BE2C (cell line): ENCODE data around the gene FAM83F.

ENCODE experiments used
- DNase-seq: peaks from one replicate; pipeline ENCODE4 v3.0.0-alpha.2; 2020
- H3K27me3 ChIP-seq: fragments of 250-450 bp; sonication (Bioruptor Pico); 2 replicates; pipeline ENCODE4 v1.5.1; 2020; ENCODE audit warnings: mild to moderate bottlenecking
- H3K36me3 ChIP-seq: fragments of 250-450 bp; sonication (Bioruptor Pico); 2 replicates; pipeline ENCODE4 v1.5.1; 2020; ENCODE audit warnings: mild to moderate bottlenecking
- H3K4me1 ChIP-seq: fragments of 250-450 bp; sonication (Bioruptor Pico); 2 replicates; pipeline ENCODE4 v1.5.1; 2020
- H3K4me3 ChIP-seq: 2 replicates; pipeline ENCODE4 v1.5.1; 2011; ENCODE audit warnings: low read depth, low read length
- H3K9me3 ChIP-seq: fragments of 250-450 bp; sonication (Bioruptor Pico); 2 replicates; pipeline ENCODE4 v1.5.1; 2020
- TF ChIP-seq, protein P1 (sequence below): IDR thresholded peaks from 2 replicates; pipeline ENCODE4 v1.5.1; 2012; ENCODE audit warnings: mild to moderate bottlenecking, low read depth, low read length

Gene FAM83F

DNA sequence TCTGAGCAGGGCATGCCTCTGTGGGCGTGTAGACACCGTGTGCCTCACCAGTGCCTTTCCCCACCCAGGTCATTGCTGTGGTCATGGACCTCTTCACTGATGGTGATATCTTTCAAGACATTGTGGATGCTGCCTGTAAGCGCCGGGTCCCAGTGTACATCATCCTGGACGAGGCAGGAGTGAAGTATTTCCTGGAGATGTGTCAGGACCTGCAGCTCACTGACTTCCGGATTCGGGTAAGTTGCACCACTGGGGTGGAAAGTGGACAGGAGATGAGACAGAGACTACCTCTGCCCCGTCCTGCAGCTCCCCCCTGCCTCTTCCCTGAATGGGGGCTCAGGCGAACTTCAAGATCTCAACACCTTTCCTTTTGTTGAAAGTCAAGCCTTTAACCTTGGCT, 24.3 kb downstream of the FAM83F start:
- no peak for DNase-seq
- H3K36me3 ChIP-seq, result no peaks in the 10 kb centered on the region
- no peaks in the 10 kb centered on the region for H3K27me3 ChIP-seq
- no peaks in the 10 kb centered on the region for H3K9me3 ChIP-seq
- no peaks in the 10 kb centered on the region for H3K4me1 ChIP-seq
- TF ChIP-seq, protein P1, sequence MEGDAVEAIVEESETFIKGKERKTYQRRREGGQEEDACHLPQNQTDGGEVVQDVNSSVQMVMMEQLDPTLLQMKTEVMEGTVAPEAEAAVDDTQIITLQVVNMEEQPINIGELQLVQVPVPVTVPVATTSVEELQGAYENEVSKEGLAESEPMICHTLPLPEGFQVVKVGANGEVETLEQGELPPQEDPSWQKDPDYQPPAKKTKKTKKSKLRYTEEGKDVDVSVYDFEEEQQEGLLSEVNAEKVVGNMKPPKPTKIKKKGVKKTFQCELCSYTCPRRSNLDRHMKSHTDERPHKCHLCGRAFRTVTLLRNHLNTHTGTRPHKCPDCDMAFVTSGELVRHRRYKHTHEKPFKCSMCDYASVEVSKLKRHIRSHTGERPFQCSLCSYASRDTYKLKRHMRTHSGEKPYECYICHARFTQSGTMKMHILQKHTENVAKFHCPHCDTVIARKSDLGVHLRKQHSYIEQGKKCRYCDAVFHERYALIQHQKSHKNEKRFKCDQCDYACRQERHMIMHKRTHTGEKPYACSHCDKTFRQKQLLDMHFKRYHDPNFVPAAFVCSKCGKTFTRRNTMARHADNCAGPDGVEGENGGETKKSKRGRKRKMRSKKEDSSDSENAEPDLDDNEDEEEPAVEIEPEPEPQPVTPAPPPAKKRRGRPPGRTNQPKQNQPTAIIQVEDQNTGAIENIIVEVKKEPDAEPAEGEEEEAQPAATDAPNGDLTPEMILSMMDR, result no peak
- no peak overlapping the region for H3K4me3 ChIP-seq

DNA sequence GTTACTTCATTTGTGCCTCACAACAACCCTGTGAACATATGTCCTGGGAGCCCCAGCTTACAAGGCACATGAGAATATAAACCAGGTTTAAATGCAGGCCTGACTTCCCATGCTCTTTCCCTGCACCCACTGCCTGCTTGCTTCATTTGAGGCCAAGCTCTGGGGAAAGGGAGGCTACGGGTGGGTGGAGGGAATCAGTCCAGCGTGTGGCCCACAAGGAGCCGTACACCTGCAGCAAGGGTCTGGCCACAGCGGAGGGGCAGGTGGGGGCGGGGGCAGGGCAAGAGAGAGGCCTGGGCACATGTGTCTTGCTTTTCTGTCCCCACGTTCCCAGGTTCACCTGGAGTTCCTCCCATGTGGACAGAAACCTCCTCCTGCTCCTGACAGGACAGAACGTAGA, 26.2 kb downstream of the FAM83F start:
- TF ChIP-seq, protein P1, result no peak
- Histone ChIP-seq H3K4me1 (no peaks in the 10 kb centered on the region), H3K36me3 (no peaks in the 10 kb centered on the region), H3K4me3 (no peak overlapping the region), H3K9me3 (no peaks in the 10 kb centered on the region), H3K27me3 (no peaks in the 10 kb centered on the region)
- DNase-seq, result no peak

DNA sequence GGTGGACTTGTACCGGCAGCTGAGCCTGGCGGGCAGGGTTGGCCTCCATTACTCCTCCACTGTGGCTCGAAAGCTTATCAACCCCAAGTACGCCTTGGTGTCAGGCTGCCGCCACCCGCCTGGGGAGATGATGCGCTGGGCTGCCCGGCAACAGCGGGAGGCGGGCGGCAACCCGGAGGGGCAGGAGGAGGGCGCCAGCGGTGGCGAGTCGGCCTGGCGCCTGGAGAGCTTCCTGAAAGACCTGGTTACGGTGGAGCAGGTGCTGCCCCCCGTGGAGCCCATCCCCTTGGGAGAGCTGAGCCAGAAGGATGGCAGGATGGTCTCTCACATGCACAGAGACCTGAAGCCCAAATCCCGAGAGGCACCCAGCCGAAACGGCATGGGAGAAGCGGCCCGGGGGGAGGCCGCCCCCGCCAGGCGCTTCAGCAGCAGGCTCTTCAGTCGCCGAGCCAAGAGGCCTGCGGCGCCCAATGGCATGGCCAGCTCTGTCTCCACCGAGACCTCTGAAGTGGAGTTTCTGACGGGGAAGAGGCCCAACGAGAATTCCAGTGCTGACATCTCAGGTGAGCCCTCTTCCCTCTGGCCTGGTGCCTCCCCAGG, 26.7 kb downstream of the FAM83F start:
- Histone ChIP-seq H3K9me3 (no peaks in the 10 kb centered on the region), H3K4me3 (no peak overlapping the region), H3K36me3 (no peaks in the 10 kb centered on the region), H3K4me1 (no peaks in the 10 kb centered on the region), H3K27me3 (no peaks in the 10 kb centered on the region)
- DNase-seq, result no peak
- TF ChIP-seq, protein P1, result no peak

DNA sequence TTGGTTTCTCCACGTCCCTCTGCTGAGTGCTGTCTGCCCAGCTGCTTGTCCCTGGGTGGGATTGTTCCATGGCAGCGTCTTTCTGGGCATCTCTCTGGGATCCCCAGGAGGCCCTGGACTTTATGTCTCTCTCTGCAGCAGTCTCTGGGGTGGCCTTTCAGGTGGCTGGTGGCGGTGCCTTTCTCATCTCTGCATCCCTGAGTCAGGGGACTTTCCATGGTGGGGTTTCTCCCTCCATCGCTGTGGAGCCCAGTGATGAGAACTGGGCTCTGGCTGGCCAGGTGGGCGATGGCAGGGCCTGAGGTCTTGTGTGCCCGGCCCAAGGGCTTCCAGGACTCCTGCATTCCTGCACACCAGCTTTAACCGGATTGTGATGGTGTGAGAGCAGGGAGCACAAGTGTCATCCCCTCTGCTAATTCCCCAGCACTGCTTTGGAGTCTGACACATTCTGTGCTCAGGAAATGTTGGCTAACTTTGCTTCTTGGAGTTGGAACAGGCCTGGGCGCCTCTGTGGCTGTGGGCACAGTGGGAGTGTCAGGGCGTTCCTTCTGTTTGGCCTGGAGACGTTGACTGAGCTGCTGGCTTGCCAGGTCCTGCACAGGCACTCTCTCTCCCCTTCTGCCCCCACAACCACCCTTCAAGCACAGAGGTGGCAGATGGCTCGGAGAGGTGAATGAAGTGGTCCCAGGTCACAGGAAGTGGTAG, 27.9 kb downstream of the FAM83F start:
- no peaks in the 10 kb centered on the region for H3K9me3 ChIP-seq
- no peaks in the 10 kb centered on the region for H3K4me1 ChIP-seq
- no peaks in the 10 kb centered on the region for H3K27me3 ChIP-seq
- H3K4me3 ChIP-seq, result no peak overlapping the region
- no peaks in the 10 kb centered on the region for H3K36me3 ChIP-seq
- TF ChIP-seq, protein P1, result no peak
- DNase-seq, result no peak

DNA sequence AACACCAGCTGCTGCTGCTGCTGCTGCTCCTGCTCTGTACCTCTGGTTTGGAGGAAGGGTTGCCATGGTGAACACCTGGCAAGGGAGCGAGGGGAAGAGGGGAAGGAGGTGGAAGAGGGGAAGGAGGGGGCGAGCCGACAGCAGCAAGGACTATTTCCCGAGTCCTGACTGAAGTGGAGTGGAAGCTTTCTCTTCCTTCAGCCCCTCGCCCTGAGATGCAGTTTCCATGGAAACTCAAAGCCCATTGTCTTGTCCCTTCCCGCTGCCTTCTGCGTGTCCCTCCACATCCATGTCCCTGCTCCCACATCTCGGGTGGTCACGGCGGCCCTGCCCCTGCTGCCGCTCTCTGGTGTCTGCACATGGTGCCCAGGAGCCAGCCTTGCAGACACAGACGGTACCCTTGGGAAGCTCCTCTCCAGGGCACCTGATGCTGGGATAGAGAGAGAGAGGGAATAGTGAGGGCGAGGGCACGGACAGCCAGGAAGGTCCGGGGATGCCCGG, 28.6 kb downstream of the FAM83F start:
- H3K27me3 ChIP-seq, result no peaks in the 10 kb centered on the region
- TF ChIP-seq, protein P1, result no peak
- DNase-seq, result no peak
- H3K4me1 ChIP-seq, result peaks cover 4% of the 10 kb centered on the region
- H3K36me3 ChIP-seq, result no peaks in the 10 kb centered on the region
- no peaks in the 10 kb centered on the region for H3K9me3 ChIP-seq
- no peak overlapping the region for H3K4me3 ChIP-seq
